NCI-H2081 (cell line): ENCODE measurements around the gene LRMDA.
"Not testable (repeated sequence)": the region's sequence is repeated elsewhere in the genome, so short reads cannot be mapped to it uniquely, and the experiment has no call there.

Source experiments
- DNase-seq, 2 experiments: peaks; one replicate each; lab custom pipeline; 2025; lab: John Stamatoyannopoulos, UW

Gene LRMDA

GRCh38 chr10:75611172-75611992 lies 180.0 kb downstream of the LRMDA start:
- DNase-seq: no peak

DNA sequence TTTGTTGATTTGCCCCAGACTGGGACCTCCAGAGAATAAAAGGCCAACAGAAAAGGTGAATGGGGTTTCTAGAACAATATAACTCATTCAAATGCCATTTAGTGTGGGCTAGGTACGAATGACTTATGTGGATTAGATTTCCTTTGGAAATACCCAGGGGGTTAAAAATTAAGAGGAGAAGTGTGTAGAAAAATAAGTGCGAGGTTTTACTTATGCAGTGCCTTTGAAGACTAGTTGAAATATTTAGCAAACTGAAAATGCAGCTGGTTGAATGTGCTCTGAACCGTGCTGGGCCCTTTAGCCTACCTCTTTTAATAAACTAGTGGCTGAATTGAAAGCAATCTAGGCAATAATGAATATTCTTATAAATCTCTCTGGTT lies 180.6 kb downstream of the LRMDA start:
- DNase-seq: no peak

DNA sequence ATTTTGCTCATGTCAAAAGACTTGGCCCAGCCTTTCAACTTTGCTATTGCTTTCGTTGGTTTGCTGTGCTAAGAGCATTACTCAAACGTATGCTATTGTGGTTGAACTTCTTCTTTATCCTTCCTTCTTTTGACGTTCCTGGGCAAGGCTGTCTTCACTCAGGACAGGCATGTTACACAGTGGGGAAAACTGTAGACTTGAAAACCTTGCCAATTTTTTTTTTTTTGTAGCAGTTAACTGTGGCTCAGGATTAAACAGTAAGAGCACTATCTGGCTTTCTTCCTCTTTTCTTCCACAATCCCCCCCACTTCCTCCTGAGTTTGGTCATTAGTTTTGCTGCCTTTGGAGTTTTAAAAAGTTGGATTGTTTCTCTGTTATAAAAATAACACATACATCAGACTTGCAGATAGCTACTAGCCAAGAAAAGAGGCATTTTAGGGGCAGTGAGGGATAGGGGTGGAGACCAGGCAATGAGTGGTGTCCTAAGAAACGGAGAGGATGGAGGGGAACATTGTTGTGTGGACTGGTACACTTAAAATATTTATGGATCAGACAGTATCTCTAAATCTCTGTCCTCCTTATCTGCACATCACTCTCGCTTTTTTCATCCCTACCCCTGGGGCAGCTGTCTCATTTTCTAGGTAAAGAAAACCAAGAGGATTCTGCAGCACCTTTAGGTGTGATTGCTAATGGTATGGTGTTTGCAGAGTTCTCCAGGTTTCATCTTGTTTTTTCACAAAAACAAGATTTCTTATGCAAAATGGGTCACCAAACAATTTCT lies 181.7 kb downstream of the LRMDA start:
- no peak for DNase-seq

GRCh38 chr10:75613685-75614504 lies 182.5 kb downstream of the LRMDA start:
- DNase-seq: no peak

DNA sequence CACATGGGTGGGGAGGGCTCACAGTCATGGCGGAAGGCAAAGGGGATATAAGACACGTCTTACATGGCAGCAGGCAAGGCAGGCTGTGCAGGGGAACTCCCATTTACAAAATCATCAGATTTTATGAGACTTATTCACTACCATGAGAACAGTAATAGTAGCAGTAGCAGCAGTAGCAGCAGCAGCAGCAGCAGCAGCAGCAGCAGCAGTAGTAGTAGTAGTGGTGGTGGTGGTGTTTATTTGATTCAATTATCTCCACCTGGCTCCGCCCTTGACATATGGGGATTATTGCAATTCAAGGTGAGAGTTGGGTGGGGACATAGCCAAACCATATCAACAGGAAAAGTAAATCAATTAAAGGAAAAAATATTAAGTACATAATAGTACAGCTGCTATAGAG lies 184.7 kb downstream of the LRMDA start:
- DNase-seq: no peak

DNA sequence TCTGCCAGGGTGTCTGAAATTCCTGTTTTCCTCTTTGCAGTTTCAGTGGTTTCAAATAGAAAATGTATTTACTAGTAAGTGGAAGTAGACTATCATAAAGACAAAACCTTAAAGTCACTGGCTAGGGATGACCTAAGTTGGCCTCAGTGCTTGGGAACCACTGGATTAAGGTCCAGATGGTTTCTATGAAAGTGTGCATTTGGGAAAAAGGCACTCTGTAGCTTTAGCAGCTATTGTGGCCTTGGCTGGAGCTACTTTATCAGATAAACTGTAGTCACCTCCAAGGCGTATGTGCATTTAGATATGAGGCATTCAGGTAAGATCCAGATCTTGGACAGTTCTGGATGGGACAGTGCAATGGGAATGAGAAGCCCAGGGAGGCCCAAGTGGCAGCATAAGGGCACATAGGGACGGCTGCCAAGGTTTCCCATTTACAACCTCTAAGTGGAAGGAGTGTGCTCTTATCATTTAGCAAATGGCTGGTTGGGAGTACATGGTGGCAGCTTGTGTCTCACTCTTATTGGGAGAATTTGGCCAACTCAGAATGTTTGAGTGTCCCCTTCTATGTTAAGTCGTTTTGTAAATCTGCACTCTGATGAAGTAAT lies 185.6 kb downstream of the LRMDA start:
- DNase-seq: no peak

DNA sequence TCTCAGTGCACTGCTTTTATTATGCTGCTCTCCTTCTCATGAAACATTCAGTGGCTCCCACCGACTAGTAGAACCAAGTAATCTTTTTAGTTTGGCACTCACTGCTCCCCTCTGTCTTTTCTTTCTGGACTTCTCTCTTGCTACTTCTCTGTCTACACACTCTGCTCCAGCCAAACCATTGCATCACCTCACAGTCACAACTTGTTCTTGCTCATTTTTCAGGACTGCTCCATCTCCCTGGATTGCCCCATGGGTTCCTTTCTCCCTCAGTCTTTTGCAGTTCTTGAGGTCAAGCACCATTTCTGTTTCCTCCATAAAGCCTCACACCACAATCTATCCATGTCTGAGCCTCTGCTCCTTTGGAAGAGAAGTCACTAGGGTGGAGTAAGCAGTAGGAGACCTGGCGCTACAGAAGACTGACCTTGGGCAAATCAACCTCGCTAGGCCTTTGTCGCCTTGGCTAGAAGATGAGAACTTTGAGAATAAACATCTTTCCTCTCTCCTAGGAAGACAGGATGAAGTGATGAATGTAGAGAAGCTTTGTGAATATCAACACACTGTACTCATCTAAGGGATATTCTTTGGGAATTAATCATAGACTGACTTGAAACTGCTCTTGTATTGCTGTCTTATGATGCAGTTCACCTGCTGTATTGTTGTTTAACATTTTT lies 186.2 kb downstream of the LRMDA start:
- no peak for DNase-seq

DNA sequence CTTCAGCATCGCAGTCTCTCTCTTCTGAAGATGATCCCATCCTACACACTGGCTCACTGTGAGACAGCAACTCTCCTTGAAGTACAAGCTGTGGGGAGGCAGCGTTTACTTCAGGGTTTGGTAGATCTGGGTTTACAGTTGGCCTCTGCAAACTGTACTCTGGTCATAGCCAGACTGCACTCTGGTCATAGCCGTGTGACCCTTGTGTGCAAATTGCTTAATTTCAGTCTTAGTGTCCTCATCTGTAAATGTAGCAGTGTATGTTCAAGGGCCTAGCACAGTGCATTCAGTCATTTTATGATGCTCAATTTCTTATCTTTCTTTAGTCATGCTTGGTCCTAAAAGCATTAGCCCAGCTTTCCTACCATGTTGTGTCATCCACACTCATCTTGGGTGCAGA lies 188.2 kb downstream of the LRMDA start:
- DNase-seq: no peak

DNA sequence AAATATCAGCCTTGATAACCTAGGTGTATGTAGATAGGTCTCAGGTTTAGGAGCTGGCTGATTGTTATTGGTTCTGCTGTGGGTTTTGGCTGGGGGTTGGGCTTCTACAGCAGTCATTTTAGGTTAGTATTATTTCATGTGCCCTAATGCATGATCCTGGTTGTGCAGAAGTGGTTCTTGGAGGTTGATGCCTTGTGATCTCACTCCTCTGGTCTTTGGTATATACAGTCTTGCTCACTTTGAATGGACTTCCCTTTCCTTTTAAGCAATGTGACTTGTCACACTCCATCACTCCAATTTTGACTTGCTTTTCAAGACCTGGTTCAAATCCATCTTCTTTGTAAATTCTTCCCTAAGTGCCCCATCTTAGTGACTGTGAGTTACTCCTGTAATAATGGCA lies 188.9 kb downstream of the LRMDA start:
- DNase-seq: no peak

- DNase-seq: not testable (repeated sequence)
These were observed 189.6 kb downstream of the LRMDA start for GRCh38 chr10:75621003-75621402.

DNA sequence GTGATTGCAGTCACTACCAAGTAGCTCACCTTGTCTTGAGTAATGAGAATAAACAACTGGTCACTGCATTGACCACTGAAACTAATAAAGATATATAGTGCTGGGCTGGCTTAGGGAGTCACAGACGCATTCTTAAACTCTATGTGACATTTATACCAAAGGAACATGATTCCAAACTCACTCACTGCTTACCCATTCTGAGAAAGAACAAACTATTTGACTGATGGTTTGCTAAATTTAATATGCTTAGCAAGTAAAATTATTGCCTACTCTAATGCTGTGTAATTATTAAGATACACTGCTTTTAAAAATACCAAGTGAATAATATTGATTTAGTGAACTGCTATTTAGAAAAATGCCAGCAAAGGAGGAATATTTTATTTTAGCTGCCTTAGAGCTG lies 191.1 kb downstream of the LRMDA start:
- no peak for DNase-seq

- DNase-seq: peak in 1 of 2 experiments; percentile 31
These were observed 192.1 kb downstream of the LRMDA start for GRCh38 chr10:75623310-75624093.

DNA sequence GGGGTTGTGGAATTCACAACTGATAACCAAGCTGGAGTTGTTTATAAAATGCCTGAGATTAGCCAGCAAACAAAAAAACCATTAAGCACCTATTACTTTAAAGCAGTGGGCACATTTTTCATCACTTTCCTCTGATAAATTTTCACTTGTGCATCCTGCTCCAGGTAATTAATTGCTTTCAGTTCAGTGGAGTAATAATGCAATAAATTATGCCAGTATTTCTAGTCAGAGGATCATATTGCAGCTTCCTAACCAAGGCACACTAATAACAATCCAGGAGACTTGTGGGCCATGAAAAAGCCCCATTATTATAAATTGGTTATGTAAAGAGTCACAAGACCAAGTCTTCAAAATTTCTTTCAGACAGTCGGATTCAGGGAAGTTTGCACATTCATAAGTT lies 193.2 kb downstream of the LRMDA start:
- no peak for DNase-seq

DNA sequence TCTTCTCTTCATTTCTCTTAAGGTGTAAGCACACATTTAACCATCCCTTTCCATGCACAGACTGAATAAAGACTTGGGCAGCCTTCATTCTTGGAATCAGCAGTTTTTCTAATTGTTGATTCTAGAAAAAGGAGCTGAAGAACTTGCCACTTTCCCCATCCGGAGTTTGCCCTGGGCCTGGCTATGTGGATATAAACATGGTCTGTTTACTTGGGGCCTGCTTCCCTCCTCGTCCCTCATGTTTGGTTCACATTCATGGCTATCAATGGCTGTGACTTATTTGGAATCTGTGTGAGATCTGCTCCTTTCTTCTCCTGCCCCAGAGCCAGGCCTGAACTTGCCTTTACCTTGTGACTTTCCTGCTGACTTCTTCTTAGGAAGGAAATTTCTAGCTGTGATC lies 199.3 kb downstream of the LRMDA start:
- no peak for DNase-seq

- DNase-seq: no peak
These were observed 201.5 kb downstream of the LRMDA start for GRCh38 chr10:75632805-75633462.

GRCh38 chr10:75633568-75633967 lies 202.1 kb downstream of the LRMDA start:
- DNase-seq: no peak

- DNase-seq: no peak
These were observed 203.5 kb downstream of the LRMDA start for GRCh38 chr10:75634947-75635346.

- no peak for DNase-seq
These were observed 207.3 kb downstream of the LRMDA start for GRCh38 chr10:75638752-75639151.

GRCh38 chr10:75639736-75640135 lies 208.3 kb downstream of the LRMDA start:
- no peak for DNase-seq

- no peak for DNase-seq
These were observed 209.0 kb downstream of the LRMDA start for GRCh38 chr10:75640381-75640780.
